Immature natural killer cell (primary cell): Measurements from ENCODE around the gene TMEM63A. TPM values are rescaled to one million over a fixed set of nuclear protein-coding genes. Genes with fewer than 3 reads are reported as not detected.
"Not testable (repeated sequence)": the region's sequence is repeated elsewhere in the genome, so short reads cannot be mapped to it uniquely, and the experiment has no call there.

Experiments used
- DNase-seq, 3 donors: peaks; one replicate each; pipeline ENCODE4 v3.0.0; 2022; ENCODE audit warnings: mixed read lengths in 1 of 3
- H3K27ac Mint-ChIP-seq, 6 donors: one replicate each; pipeline ENCODE4 v1.8.0; 2020; ENCODE audit warnings: mixed read lengths in 6 of 6, mild to moderate bottlenecking in 5 of 6, inconsistent platforms in 4 of 6, moderate library complexity in 3 of 6
- H3K27me3 Mint-ChIP-seq, 3 donors: one replicate each; pipeline ENCODE4 v1.8.0; 2020 to 2021; ENCODE audit warnings: low read depth in 3 of 3, mild to moderate bottlenecking in 3 of 3, mixed read lengths in 3 of 3, moderate library complexity in 3 of 3, inconsistent platforms in 1 of 3
- H3K36me3 Mint-ChIP-seq, 3 donors: one replicate each; pipeline ENCODE4 v1.8.0; 2020; ENCODE audit warnings: mixed read lengths in 3 of 3, inconsistent platforms in 2 of 3, mild to moderate bottlenecking in 2 of 3
- H3K4me1 Mint-ChIP-seq, 2 donors: one replicate each; pipeline ENCODE4 v1.8.0; 2020; ENCODE audit warnings: inconsistent platforms in 2 of 2, mild to moderate bottlenecking in 2 of 2, mixed read lengths in 2 of 2, moderate library complexity in 1 of 2
- H3K4me3 Mint-ChIP-seq, 5 donors: one replicate each; pipeline ENCODE4 v1.8.0; 2020; ENCODE audit warnings: mild to moderate bottlenecking in 5 of 5, mixed read lengths in 5 of 5, inconsistent platforms in 3 of 5, moderate library complexity in 3 of 5
- H3K9me3 Mint-ChIP-seq, 6 donors: one replicate each; pipeline ENCODE4 v1.8.0; 2020; ENCODE audit warnings: mild to moderate bottlenecking in 6 of 6, mixed read lengths in 6 of 6, inconsistent platforms in 4 of 6, moderate library complexity in 3 of 6
- polyA plus RNA-seq, 3 donors: library from polyadenylated mRNA; unstranded; fragments of 300-500 nt; fragmentation: Illumina TruSeq; gene quantifications; one replicate each; pipeline ENCODE4 v1.2.3, GENCODE V29; 2021

TMEM63A gene
- polyA plus RNA-seq, 3 donors from 2014 or later: 10.1 to 27.4 (median 11.1) TPM

- Mint-ChIP-seq H3K27me3 (peaks cover 2 to 8% (median 7%) of the 10 kb centered on the region in 3 donors), H3K4me3 (peak overlapping the region in 3 of 5 donors; percentile 74 to 86 (median 80)), H3K27ac (peak overlapping the region; percentile 90 to 96 (median 94)), H3K4me1 (peaks cover 57 to 66% of the 10 kb centered on the region in 2 donors), H3K36me3 (peaks cover 4 to 23% (median 10%) of the 10 kb centered on the region in 3 donors), H3K9me3 (no peaks in the 10 kb centered on the region)
- DNase-seq: no peak
Measured at GRCh38 chr1:225847610-225848009, 34.6 kb downstream of the TMEM63A start.

GRCh38 chr1:225846331-225847310 lies 35.6 kb downstream of the TMEM63A start:
- Mint-ChIP-seq H3K4me1 (peaks cover 54 to 65% of the 10 kb centered on the region in 2 donors), H3K27me3 (peaks cover 2 to 5% (median 3%) of the 10 kb centered on the region in 3 donors), H3K36me3 (peaks cover 4 to 13% (median 5%) of the 10 kb centered on the region in 3 donors), H3K4me3 (no peak overlapping the region), H3K9me3 (no peaks in the 10 kb centered on the region), H3K27ac (peak overlapping the region in 4 of 6 donors; percentile 61 to 96 (median 94))
- no peak for DNase-seq

GRCh38 chr1:225845571-225846259 lies 36.5 kb downstream of the TMEM63A start:
- Mint-ChIP-seq H3K4me1 (peaks cover 49 to 60% of the 10 kb centered on the region in 2 donors), H3K9me3 (no peaks in the 10 kb centered on the region), H3K4me3 (no peak overlapping the region), H3K27me3 (peaks cover 2 to 5% (median 3%) of the 10 kb centered on the region in 3 donors), H3K27ac (no peak overlapping the region), H3K36me3 (peaks cover 4 to 12% (median 4%) of the 10 kb centered on the region in 3 donors)
- no peak for DNase-seq

DNA sequence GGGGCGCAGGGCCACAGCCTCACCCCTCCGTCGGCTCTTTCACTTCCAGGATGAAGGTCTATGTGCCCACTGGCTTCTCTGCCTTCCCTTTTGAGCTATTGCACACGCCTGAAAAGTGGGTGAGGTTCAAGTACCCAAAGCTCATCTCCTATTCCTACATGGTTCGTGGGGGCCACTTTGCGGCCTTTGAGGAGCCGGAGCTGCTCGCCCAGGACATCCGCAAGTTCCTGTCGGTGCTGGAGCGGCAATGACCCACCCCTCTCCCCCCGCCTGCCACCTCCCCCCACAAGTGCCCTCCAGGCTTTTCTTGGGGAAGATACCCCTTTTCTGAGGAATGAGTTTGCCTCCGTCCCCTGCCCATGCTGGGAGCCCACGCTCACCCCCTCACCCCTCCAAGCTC lies 37.1 kb downstream of the TMEM63A start:
- DNase-seq: no peak
- Mint-ChIP-seq H3K27ac (no peak overlapping the region), H3K36me3 (peaks cover 2 to 10% (median 4%) of the 10 kb centered on the region in 3 donors), H3K9me3 (no peaks in the 10 kb centered on the region), H3K4me1 (peaks cover 47 to 57% of the 10 kb centered on the region in 2 donors), H3K27me3 (peaks cover 2 to 5% (median 2%) of the 10 kb centered on the region in 3 donors), H3K4me3 (no peak overlapping the region)

GRCh38 chr1:225844236-225845061 lies 37.7 kb downstream of the TMEM63A start:
- H3K4me3 Mint-ChIP-seq: no peak overlapping the region
- H3K9me3 Mint-ChIP-seq: no peaks in the 10 kb centered on the region
- H3K4me1 Mint-ChIP-seq: peaks cover 40 to 50% of the 10 kb centered on the region in 2 donors
- peak overlapping the region in 3 of 6 donors; percentile 3 to 79 (median 60) for H3K27ac Mint-ChIP-seq
- peaks cover 0 to 9% (median 4%) of the 10 kb centered on the region in 3 donors for H3K36me3 Mint-ChIP-seq
- no peak for DNase-seq
- peaks cover 0 to 6% (median 2%) of the 10 kb centered on the region in 3 donors for H3K27me3 Mint-ChIP-seq

GRCh38 chr1:225843426-225843795 lies 38.8 kb downstream of the TMEM63A start:
- peaks cover 0 to 8% (median 4%) of the 10 kb centered on the region in 3 donors for H3K36me3 Mint-ChIP-seq

GRCh38 chr1:225842788-225843425 lies 39.3 kb downstream of the TMEM63A start:
- peak overlapping the region in 4 of 6 donors; percentile 19 to 74 (median 48) for H3K27ac Mint-ChIP-seq
- no peak for DNase-seq
- peaks cover 0 to 3% (median 0%) of the 10 kb centered on the region in 3 donors for H3K36me3 Mint-ChIP-seq
- H3K4me3 Mint-ChIP-seq: peak overlapping the region in 1 of 5 donors; percentile 63
- peaks cover 25 to 36% of the 10 kb centered on the region in 2 donors for H3K4me1 Mint-ChIP-seq
- H3K9me3 Mint-ChIP-seq: no peaks in the 10 kb centered on the region
- peaks cover 0 to 2% (median under 1%) of the 10 kb centered on the region in 3 donors for H3K27me3 Mint-ChIP-seq

More at GRCh38 chr1:225843426-225843795, 38.8 kb downstream of the TMEM63A start:
- Mint-ChIP-seq H3K4me1 (peaks cover 30 to 41% of the 10 kb centered on the region in 2 donors), H3K4me3 (no peak overlapping the region), H3K27me3 (peaks cover 0 to 3% (median 2%) of the 10 kb centered on the region in 3 donors), H3K9me3 (no peaks in the 10 kb centered on the region), H3K27ac (peak overlapping the region in 4 of 6 donors; percentile 13 to 66 (median 56))
- DNase-seq: no peak

DNA sequence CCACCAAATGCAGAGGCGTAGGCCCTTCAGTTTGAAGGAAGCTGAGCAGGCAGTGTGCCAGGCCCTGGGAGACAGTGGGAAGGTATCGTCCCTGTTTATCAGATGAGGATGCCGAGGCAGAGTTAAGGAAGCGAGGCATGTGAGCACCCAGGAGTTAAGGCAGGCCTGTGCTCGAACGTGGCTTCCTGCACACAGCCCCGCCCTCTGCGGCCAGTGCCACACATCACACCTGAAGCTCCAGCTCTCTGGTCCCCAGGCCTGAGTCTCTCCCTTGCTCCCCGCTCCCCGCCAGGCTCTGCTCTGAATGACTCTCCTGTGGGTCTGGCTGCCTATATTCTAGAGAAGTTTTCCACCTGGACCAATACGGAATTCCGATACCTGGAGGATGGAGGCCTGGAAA lies 40.1 kb downstream of the TMEM63A start:
- peaks cover 0 to 1% (median 0%) of the 10 kb centered on the region in 3 donors for H3K36me3 Mint-ChIP-seq
- no peaks in the 10 kb centered on the region for H3K9me3 Mint-ChIP-seq
- H3K27ac Mint-ChIP-seq: peak overlapping the region in 1 of 6 donors; percentile 30
- peaks cover 16 to 28% of the 10 kb centered on the region in 2 donors for H3K4me1 Mint-ChIP-seq
- peaks cover 0 to 2% (median 0%) of the 10 kb centered on the region in 3 donors for H3K27me3 Mint-ChIP-seq
- no peak overlapping the region for H3K4me3 Mint-ChIP-seq
- DNase-seq: no peak

DNA sequence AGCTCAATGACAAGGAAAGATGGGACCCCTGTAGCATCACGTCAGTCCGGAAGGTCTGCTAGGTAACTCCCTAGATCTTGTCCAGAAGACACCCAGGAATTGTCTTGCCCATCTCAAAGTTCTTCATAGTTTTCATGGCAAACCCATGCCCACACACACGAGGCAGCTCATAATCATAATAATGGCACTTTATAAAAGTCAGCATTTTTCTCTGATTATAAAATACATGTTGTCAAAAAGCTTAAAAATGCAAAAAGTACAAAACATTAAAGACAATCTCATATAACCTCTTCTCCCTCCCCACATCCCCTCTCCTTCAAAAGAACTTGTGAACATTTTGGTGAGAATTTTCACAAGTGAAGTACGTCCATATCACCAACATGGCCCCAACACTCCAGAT lies 41.5 kb downstream of the TMEM63A start:
- Mint-ChIP-seq H3K36me3 (no peaks in the 10 kb centered on the region), H3K4me3 (no peak overlapping the region), H3K4me1 (peaks cover 15 to 22% of the 10 kb centered on the region in 2 donors), H3K9me3 (no peaks in the 10 kb centered on the region), H3K27me3 (peaks cover 0 to 2% (median 0%) of the 10 kb centered on the region in 3 donors), H3K27ac (peak overlapping the region in 3 of 6 donors; percentile 28 to 78 (median 42))
- no peak for DNase-seq

DNA sequence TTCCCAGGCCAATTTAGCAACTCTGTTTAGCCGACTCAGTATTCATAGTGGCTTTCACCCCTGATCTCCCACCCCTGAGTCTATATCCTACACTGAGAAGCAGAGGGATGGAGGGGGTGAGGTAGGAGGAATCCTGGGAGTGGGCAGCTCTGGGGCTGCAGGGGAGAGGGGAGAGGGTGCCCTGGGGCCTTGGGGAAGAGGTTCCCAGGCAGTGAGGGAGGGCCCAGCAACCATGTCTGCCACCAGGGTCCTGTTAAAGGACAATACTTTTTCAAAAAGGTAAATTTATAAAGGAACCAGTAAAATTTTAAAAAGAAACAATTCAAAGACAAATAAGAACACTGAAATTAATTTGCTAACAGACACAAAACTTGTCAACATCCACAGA lies 42.0 kb downstream of the TMEM63A start:
- no peak overlapping the region for H3K27ac Mint-ChIP-seq
- H3K36me3 Mint-ChIP-seq: no peaks in the 10 kb centered on the region
- H3K4me1 Mint-ChIP-seq: peaks cover 15 to 22% of the 10 kb centered on the region in 2 donors
- H3K27me3 Mint-ChIP-seq: peaks cover 0 to 2% (median 0%) of the 10 kb centered on the region in 3 donors
- H3K4me3 Mint-ChIP-seq: no peak overlapping the region
- H3K9me3 Mint-ChIP-seq: no peaks in the 10 kb centered on the region
- no peak for DNase-seq

DNA sequence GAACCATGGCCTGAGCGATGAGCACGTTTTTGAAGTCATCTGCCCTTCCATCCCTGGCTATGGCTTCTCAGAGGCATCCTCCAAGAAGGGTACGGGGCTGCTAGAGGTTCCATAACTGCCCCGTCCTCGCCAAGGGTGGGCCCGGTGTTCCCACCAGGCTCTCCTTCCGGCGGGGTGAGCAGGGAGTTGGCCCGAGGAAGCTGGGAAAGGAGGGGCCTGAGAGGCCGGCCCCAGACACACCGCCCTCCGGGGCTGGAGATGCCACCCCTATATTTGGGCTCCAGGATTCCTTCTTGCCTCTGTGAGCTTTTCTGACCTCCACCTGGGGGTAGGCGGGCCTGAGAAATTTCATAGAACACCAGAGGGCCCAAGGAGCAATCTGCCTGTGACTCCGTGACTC lies 43.4 kb downstream of the TMEM63A start:
- Mint-ChIP-seq H3K27me3 (peaks cover 0 to 2% (median 0%) of the 10 kb centered on the region in 3 donors), H3K27ac (no peak overlapping the region), H3K4me3 (no peak overlapping the region), H3K36me3 (peaks cover 0 to 4% (median 0%) of the 10 kb centered on the region in 3 donors), H3K9me3 (no peaks in the 10 kb centered on the region), H3K4me1 (peaks cover 15 to 20% of the 10 kb centered on the region in 2 donors)
- no peak for DNase-seq

DNA sequence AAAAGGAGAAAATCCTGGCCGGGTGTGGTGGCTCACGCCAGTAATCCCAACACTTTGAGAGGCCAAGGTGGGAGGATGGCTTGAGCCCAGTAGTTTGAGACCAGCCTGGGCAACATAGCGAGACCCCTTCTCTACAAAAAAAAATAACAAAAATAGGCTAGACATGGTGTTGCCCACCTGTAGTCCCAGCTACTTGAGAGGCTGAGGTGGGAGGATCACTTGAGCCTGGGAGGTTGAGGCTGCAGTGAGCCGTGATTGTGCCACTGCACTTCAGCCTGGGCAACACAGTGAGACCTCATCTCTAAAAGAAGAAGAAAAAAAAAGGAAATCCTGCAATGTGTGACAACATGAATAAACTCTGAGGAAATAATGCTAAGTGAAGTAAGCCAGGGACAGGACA lies 45.9 kb downstream of the TMEM63A start:
- DNase-seq, H3K4me1 Mint-ChIP-seq, H3K27me3 Mint-ChIP-seq, H3K4me3 Mint-ChIP-seq, H3K36me3 Mint-ChIP-seq, H3K27ac Mint-ChIP-seq, H3K9me3 Mint-ChIP-seq: not testable (repeated sequence)
